Measurements from ENCODE around the gene ADGRA3. TPM values are rescaled to one million over a fixed set of nuclear protein-coding genes. Genes with fewer than 3 reads are reported as not detected.

The ADGRA3 gene
- total RNA-seq, 1 experiment from 2014 or later: 40.5 TPM

DNA sequence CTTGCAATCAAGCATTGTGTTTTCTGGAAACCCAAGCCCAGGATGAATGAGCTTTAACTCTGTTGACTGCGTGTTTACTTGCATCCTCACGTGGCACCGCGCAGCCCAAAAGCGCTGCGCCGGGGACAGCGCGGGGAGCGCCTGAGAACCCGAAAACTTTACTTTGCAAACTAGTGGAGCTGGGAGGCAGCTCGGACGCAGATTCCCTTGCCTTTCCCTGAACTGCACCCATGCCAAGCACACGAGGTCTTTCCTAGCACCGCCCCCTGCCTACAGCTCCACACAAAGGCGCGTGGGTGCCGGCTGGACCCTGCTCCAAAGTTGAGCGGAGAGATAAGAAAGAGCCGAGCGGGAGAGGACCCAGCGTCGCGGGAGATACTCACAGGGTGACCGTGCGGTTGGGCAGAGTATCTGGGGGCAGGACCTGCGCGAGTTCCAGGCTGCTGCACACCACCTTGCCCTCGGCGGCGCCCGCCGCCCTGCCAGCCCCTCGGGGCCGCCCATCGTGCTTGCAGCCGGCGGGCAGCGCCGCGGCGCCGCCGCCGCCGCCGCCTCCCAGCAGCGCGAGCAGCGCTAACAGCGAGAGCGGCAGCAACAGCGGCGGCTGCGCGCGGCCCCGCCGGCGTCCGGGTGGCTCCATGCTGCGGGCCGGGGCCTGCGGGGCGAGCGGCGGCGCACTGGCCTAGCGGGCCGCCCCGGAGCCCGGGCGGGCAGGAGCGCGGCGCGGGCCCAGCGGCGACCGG lies 550 bp downstream of the ADGRA3 start (continued):
- TF ChIP-seq CTCF (IDR thresholded peaks at IDR 0.05) (no peak), ARID4B (CRISPR knock-in tag; IDR thresholded peaks at IDR 0.05; ENCODE audit: borderline replicate concordance) (peak; percentile 29; the same call in 1 of the 2 replicates), ZMAT4 (CRISPR knock-in tag; IDR thresholded peaks at IDR 0.05) (no peak), SMAD3 (CRISPR knock-in tag; IDR thresholded peaks at IDR 0.05; ENCODE audit: borderline replicate concordance) (no peak), RORB (CRISPR knock-in tag; IDR thresholded peaks at IDR 0.05) (no peak), ZBTB43 (CRISPR knock-in tag; IDR thresholded peaks at IDR 0.05) (no peak)
- TF ChIP-seq, protein P1, sequence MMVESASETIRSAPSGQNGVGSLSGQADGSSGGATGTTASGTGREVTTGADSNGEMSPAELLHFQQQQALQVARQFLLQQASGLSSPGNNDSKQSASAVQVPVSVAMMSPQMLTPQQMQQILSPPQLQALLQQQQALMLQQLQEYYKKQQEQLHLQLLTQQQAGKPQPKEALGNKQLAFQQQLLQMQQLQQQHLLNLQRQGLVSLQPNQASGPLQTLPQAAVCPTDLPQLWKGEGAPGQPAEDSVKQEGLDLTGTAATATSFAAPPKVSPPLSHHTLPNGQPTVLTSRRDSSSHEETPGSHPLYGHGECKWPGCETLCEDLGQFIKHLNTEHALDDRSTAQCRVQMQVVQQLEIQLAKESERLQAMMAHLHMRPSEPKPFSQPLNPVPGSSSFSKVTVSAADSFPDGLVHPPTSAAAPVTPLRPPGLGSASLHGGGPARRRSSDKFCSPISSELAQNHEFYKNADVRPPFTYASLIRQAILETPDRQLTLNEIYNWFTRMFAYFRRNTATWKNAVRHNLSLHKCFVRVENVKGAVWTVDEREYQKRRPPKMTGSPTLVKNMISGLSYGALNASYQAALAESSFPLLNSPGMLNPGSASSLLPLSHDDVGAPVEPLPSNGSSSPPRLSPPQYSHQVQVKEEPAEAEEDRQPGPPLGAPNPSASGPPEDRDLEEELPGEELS (CRISPR knock-in tag; IDR thresholded peaks at IDR 0.05): no peak

DNA sequence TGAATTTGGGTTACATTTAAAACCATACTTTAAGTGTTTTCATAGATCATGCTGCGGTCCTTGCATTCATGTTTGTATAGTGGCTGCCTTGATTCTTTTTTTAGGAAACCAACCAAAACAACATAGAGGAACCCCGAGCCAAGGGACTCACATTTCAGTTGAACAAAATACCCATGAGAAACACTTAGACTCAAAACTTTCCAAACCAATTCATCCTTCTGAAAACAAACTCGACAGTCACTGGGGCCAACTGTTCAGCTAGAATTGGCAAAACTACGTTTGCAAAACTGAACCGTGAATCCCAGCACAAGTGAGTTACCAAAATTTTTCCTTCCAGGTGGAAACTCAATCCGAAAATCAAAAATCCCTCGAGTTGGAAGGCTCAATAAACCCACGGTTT lies 1.4 kb downstream of the ADGRA3 start:
- Mint-ChIP-seq H3K4me3 (peak overlapping the region; percentile 99), H3K9me3 (peaks cover 6% of the 10 kb centered on the region), H3K27me3 (ENCODE audit: low read depth) (peaks cover 10% of the 10 kb centered on the region), H3K36me3 (peaks cover 8% of the 10 kb centered on the region), H3K27ac (peak overlapping the region; percentile 100), H3K4me1 (peaks cover 39% of the 10 kb centered on the region)
- DNase-seq (ENCODE audit: low spot score): no peak
- POLR2A ChIA-PET: interaction anchor here (0.7 to 1.1 kb wide), 4 partner anchors 8 to 51 kb away, joined by 3 to 4 read pairs (median 4); no protein-coding TSS in a partner anchor
- no peak for ATAC-seq
- CTCF ChIA-PET: interaction anchor here (0.9 kb wide), 1 partner anchor 13 kb away, joined by 4 read pairs; no protein-coding TSS in a partner anchor
- TF ChIP-seq, protein P2, sequence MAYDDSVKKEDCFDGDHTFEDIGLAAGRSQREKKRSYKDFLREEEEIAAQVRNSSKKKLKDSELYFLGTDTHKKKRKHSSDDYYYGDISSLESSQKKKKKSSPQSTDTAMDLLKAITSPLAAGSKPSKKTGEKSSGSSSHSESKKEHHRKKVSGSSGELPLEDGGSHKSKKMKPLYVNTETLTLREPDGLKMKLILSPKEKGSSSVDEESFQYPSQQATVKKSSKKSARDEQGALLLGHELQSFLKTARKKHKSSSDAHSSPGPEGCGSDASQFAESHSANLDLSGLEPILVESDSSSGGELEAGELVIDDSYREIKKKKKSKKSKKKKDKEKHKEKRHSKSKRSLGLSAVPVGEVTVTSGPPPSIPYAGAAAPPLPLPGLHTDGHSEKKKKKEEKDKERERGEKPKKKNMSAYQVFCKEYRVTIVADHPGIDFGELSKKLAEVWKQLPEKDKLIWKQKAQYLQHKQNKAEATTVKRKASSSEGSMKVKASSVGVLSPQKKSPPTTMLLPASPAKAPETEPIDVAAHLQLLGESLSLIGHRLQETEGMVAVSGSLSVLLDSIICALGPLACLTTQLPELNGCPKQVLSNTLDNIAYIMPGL (CRISPR knock-in tag; IDR thresholded peaks at IDR 0.05): no peak
- TF ChIP-seq ATF3 (CRISPR knock-in tag; conservative IDR thresholded peaks at IDR 0.05): no peak
- TF ChIP-seq IRF2 (CRISPR knock-in tag; IDR thresholded peaks at IDR 0.05; ENCODE audit: borderline replicate concordance, low read depth): no peak
- no peak for TF ChIP-seq OVOL2 (CRISPR knock-in tag; IDR thresholded peaks at IDR 0.05; ENCODE audit: borderline replicate concordance)
- no peak for TF ChIP-seq ZNF219 (CRISPR knock-in tag; IDR thresholded peaks at IDR 0.05; ENCODE audit: borderline replicate concordance)
- TF ChIP-seq NR2C2 (CRISPR knock-in tag; IDR thresholded peaks at IDR 0.05): no peak
- TF ChIP-seq SMAD4 (CRISPR knock-in tag; IDR thresholded peaks at IDR 0.05): no peak
- no peak for TF ChIP-seq ZNF423 (CRISPR knock-in tag; IDR thresholded peaks at IDR 0.05)
- TF ChIP-seq ARID4B (CRISPR knock-in tag; IDR thresholded peaks at IDR 0.05; ENCODE audit: borderline replicate concordance): no peak
- no peak for TF ChIP-seq ELF4 (CRISPR knock-in tag; IDR thresholded peaks at IDR 0.05; ENCODE audit: low read depth)
- no peak for TF ChIP-seq GRHL2 (CRISPR knock-in tag; IDR thresholded peaks at IDR 0.05; ENCODE audit: insufficient replicate concordance, severe bottlenecking)
